Right forelimb (tissue), 1 donor: ENCODE measurements around the gene ATP9B.

Experiments
- DNase-seq: peaks from one replicate; pipeline ENCODE4 v3.0.0-alpha.2; 2018

ATP9B gene

DNA sequence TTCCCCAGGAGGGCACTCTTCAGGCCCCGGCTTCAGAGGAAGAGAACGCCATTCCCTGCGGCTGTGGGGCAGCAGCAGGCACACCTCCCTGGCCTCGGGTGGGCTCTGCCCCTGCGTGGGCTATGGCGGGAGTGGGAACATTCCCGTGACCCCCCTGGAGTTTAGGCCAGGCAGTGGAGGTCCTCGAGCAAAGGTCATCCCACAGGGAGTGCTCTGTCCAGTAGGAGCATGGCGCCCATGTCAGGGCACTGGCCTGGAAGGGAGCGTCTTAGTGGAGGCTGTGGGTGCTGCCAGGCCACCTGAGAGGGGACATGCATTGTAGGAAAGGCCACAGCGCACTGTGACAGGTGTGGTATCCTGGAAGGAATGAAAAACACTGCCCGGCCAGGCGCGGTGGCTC is 317.4 kb downstream of the ATP9B start:
- DNase-seq = peak; percentile 40

DNA sequence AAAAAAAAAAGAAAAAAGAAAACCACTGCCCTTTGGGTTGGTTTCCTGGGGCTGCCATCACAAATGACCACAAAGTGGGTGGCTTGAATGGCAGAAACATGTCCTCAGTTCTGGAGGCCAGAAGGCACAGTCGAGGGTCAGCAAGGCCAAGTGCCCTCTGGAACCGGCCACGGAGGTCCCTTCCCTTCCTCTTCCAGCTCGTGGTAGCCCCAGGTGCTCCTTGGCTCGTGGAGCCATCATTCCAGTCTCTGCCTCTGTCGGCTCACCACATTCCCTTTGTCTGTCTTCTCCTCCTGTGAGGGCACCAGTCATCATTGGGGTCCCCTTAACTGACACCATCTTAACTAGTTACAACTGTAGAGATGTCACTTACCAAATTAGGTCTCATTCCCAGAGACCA is 318.0 kb downstream of the ATP9B start:
- DNase-seq = peak; percentile 3

DNA sequence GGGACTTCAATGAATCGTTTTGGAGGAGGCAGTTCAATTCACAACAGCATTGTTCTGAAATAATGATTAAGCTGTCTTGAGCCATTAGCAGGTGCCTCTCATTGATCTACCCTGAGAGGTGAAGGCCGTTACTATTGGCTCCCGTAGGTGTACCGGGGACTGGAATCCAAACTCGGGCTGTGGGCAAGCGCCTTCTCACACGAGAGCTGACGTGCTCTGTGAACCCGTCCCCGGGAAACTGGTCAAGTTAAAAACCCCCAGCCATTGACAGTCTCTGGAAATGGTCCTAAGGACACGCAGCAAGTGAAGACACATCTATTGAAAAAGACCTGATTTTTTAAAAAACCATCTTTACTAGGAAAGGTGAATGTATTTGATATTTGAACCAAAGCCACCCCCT is 318.4 kb downstream of the ATP9B start:
- DNase-seq = peak; percentile 25

DNA sequence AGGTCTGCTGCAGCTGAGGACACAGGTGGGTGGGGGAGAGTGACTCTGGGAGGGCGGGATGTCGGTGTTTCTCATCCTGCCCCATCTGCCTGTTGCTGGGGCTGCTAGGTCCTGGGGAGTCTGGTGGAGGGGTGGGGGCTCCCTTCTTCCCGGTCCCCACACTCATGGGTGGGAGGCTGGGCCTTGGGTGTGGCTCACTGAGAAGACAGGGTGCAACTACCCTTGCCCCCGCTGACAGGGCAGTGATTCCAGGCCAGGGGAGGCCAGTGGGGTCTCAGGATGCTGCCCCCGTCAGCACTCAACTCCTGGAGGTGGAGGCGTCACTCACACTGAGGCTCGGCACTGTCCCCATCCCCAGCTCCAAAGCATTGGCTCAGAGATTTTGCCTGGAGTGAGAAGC is 318.8 kb downstream of the ATP9B start:
- DNase-seq = peak; percentile 30

DNA sequence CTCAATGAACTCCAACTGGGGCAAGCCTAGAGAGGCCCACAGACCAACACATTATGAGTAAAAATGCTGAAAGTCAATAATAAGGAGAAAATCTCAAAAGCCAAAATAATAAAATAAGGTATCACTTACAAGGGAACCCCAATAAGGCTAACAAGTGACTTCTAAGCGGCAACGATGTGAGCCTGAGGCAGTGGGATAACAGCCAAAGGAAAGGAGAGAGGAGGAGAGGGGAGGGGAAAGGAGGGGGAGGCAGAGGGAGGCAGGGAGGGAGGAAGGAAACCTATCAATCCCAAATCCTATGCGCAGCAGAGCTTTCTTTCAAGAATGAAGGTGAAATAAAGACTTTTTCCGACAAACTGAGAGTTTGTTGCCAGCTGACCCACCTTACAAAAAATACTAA is 320.5 kb downstream of the ATP9B start:
- no peak for DNase-seq

DNA sequence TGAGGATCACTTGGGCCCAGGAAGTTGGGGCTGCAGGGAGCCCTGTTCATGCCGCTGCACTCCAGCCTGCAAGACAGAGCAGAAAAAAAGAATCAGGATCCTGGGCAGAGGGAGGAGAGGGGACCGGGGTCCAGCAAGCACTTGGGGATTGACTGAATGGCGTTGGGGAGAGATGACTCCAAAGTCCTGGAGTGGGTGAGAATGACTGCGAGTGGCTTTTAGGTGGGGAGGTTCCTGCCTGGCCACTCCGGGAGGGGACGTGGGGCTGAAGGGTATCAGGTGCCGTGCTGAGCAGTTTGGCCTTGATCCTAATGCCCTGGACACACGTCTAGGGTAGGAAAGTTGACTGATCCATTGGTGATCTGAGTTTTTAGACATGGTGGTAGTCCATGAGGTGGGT is 323.0 kb downstream of the ATP9B start:
- peak; percentile 41 for DNase-seq

DNA sequence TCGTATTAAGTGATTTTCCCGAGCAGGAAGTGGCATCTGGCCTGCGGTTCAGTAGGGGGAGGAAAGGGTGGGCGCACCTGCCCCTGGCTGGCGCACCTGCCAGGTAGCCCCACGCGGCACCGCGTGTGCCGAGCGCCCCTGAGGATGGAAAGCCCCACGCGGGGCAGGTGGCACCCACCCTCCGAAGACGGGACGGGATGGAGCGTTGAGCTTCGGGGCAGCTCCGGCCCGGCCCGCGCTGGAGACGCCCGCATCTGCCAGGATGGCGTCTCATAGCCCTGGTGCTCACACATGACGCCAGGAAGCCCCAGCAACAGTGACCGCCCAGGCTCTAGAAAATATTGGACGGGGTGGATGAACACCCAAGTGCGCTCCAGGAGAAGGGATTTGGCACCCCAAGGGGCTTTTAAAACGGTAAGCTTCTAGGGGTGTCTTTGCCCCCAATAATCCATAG is 324.0 kb downstream of the ATP9B start:
- DNase-seq = peak; percentile 70

DNA sequence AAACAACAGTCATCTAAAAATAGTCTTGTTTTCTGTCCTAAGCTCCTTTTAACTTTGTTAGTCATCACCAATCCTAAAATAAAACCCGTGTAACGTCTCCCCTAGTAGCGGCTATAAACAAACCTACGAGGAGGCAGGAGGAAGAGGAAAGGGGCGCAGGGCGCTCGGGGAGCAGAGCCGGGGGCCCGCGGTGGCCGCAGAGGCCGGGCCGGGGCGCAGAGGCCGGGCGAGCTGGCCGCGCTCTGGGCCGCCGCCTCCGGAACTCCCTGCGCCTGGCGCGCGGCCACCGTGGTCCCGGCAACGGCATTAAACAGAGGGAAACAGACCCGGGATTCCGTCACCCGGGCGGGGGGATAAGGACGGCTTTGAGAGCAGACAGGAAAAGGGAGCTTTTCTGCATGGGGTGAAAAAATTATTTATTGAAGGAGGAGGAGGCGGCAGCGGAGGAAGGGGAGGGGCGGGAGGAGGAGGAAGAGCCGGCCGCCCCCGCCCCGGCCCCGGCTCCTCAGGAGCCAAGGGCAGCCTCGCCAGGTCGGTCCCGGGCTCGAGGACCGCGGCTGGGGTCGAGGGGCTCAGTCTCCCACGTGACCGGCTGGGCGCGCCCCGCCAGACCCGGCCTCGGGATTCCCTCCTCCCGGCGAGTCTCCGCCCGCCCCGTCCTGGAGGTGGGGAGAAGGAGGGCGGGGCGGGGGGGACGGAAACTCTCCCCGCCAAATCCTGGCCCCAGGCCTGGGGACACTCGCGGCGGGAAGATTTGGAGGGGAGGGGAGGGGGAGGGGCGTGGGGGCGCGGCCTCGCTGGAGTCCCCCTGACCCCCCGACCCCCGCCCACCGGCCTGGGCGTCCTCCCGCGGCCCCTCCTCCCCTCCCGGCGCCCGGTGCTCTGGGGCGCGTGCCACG is 324.7 kb downstream of the ATP9B start:
- peak; percentile 96 for DNase-seq

DNA sequence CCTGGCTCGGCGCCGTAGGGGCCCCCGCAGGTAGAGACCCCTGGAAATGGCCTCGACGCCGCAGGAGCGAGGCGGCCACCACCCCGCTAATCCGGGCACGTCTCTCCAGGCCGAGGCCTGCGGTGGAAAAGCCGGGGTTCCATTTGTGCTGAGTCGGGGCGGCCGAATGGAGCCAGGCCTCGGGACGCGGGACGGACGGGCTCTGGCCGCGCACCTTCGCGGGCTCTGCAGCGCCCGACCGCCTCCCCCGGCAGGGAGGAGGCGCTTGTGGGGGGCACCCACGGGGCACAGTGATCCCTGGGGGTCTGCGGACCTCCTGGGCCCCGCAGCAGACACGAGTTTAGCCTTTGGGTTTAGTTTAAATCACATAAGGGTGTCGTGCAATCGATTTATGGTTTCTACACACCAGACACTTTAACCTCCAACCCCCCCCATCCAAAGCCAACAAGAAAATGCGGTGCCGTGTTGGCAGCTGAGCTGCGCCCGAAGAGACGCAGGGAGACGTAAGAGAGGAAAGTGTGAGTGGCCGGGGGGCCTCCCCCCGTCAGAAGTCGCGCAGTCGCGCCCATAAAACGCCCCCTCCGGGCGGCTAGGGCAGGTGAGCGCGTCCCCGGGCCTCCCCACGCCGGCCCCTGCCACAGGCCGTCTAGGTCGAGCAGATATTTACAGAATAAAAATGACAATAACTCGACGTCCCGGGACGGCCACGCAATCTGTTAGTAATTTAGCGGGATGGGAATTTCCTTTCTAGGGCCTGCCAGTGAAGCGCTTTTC is 325.5 kb downstream of the ATP9B start:
- no peak for DNase-seq

DNA sequence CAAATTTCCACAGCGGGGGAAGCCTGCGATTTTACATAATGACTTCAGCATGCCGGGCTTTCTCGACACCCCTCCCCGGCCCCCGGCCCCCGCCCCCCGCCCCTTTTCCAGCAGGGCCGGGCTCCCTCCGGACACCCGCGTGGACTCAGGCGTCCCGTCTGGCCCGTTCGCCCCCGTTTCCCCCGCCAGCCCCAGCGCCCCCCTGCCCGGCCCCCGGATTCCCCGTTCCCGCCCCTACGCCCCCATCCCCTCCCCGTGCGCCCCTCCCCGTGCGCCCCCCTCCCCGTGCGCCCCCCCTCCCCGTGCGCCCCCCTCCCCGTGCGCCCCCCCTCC is 326.1 kb downstream of the ATP9B start:
- peak; percentile 92 for DNase-seq

DNA sequence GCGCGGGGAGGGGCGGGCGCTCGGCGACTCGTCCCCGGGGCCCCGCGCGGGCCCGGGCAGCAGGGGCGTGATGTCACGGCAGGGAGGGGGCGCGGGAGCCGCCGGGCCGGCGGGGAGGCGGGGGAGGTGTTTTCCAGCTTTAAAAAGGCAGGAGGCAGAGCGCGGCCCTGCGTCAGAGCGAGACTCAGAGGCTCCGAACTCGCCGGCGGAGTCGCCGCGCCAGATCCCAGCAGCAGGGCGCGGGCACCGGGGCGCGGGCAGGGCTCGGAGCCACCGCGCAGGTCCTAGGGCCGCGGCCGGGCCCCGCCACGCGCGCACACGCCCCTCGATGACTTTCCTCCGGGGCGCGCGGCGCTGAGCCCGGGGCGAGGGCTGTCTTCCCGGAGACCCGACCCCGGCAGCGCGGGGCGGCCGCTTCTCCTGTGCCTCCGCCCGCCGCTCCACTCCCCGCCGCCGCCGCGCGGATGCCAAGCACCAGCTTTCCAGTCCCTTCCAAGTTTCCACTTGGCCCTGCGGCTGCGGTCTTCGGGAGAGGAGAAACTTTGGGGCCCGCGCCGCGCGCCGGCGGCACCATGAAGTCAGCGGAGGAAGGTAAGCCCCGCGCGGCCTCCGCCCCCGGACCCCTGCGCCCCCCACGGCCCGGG is 326.7 kb downstream of the ATP9B start, which contains the start of gene NFATC1:
NFATC1 (plus strand) TSS at position 170 of the 644 bp plus-strand sequence; CDS start at position 465, 295 bp downstream.
- DNase-seq = peak; percentile 93

DNA sequence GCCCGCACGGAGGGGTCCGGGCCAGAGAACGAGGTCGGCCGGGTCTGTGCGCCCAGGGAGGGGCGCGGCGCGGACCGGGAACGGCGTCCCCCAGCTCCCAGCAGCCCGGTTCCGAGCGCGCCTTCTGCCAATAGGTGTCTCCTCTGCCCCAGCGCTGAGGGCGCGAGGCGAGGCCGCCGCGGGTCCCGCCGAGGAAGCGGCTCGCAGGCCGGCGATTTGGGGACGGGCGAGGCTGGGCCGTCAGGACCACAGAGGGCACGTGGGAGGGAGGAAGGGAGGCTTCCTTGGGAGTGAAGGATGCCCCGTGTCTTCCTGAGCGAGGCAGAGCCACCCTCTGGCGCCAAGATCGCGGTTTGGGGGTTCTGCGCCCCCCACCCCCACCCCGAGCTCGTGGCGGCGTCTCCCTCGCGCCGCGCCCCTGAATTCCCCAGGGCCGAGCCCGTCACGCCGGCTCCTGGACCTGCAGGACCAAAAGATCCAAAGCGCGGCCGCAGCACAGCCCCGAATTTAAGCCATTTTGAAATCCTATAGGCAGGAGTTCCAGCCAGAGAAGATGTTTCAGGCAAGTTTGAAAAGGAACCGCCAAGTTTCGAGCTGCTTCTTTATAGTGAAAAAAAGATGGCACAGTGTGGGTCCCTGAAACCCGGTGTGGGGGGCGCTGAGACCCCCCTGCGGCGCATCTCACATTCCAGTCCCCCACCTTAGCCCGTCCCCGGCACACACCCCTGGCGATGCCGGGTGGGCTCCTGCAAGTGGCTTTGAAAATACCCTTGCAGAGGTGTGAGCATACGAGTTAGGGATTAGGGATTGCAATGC is 327.4 kb downstream of the ATP9B start:
- peak; percentile 79 for DNase-seq

DNA sequence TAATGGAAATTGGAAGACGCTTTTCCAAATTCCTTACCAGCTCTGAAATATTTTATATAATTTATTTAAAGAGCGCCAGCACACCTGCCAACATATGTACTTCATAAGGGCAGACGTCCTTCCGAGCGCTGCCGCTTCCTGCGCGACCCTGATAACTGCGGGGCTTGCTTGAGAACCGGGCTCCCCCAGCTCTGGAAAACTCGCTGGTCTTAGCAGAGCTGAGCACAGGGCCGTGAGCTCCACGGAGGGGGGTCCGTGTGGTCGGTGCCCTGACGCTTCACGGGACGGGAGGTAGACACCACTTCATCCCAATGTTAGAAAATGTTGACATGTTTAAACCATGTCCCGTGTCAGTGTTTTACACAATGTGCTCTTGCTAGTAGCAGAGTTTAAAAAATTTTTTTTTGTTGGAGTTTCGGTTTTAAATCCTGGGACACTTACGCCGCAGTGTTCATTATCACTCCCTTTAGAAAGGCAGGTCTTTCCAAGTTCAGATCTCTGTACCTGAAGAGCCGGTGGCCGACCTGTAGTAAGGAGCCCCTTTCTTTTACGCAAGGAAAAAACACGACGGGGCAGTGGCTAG is 328.1 kb downstream of the ATP9B start:
- DNase-seq = no peak

DNA sequence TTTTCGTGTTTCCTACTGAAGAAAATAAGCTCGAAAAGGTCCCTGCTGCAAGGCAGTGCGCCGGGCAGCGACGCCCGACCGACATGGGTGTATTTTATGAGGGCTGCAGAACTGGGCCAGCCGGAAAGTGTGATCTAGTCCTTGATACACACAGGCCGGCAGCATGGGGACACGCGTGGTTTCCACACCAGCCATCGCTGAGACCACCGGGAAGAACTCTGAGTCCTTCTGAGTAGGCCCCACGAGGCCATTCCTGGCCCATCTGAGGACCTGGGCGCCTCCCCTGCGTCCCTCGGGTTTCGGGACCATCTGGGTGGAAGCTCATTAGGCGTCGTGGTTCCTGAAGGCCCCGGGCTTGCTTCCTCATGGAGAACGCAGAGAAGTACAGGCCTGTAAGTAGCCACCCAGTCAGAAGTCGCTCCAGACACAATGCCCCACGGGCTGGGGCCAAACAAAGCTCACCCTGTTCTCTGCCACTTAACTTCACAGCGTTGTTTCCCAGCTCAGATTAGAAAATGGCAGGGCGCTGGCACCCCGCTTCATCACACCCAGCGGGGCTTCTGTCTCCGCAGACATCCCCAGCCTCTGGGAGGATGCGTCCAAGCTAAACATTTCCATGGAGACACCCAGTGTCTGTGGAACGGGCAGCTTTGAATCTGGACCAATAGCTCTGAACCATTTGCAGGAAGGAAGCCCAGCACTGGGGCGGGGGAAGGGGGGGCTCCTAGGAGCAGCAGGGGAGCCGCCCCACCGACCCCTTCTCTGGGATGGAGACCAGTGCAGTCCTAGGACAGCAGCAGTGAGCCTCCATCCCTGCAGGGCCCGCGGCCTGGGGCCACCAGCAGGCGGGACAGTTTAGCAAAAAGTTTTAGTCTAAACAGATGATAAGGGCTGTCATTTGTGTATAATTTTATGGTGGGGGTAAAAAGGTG is 328.9 kb downstream of the ATP9B start:
- no peak for DNase-seq

DNA sequence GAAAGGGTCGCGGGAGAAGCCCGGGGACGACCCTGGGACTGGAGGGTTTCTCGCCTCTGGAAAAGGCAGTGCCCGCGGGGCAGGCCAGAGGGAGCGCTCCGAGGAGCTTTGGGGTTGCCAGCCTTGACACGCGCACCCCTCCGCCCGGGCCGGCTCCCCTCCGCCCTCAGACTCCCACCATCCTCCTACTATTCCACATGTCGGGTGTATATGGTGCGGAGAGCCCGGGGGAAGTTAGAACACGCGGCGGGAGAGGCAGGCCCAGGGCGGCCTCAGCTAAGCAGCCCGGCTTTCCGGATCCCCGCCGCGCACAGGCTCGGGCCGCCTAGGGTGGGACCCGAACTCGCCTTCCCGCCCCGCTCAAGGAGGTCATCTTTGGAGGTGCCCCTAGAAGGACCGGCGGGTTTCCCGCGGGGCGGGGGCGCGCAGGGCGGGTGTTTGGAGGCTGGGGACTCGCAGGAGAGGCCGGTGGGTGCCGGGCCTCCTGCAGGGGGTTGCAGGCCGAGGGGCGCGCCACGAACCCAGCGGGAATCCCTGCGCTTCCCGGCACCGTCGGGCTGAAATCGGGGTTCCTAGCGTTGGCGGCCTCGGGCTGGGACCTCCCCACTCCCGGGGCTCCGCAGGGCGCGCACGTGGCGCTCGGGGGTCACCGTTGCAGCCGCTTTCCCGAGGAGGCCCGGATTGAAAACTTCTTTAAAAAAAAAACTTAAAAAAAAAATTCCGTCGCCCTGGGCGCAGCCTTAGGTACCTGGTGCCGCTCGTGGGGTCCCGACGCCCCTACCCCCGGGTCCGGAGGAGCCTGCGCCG is 330.3 kb downstream of the ATP9B start:
- no peak for DNase-seq

DNA sequence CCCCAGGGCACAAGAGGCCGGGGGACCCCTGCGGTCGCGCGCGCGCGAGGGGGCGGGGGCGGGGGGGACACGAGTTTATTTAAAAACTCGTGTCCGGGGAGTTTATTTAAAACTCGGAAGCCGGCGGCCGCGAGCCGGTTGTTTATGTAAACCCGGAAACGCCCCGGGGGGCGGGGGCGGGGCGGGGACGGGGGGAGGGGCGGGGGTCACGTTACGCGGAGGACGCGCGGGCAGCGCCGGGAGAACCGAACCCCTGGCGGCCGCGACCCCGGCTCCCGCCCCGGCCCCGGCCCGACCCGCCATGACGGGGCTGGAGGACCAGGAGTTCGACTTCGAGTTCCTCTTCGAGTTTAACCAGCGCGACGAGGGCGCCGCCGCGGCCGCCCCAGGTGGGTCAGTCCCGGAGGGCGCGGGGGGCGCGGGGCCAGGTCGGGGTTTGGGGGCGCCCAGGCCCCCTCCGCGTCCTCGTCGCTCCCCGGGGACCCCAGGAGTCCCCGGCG is 330.9 kb downstream of the ATP9B start:
- peak; percentile 83 for DNase-seq

DNA sequence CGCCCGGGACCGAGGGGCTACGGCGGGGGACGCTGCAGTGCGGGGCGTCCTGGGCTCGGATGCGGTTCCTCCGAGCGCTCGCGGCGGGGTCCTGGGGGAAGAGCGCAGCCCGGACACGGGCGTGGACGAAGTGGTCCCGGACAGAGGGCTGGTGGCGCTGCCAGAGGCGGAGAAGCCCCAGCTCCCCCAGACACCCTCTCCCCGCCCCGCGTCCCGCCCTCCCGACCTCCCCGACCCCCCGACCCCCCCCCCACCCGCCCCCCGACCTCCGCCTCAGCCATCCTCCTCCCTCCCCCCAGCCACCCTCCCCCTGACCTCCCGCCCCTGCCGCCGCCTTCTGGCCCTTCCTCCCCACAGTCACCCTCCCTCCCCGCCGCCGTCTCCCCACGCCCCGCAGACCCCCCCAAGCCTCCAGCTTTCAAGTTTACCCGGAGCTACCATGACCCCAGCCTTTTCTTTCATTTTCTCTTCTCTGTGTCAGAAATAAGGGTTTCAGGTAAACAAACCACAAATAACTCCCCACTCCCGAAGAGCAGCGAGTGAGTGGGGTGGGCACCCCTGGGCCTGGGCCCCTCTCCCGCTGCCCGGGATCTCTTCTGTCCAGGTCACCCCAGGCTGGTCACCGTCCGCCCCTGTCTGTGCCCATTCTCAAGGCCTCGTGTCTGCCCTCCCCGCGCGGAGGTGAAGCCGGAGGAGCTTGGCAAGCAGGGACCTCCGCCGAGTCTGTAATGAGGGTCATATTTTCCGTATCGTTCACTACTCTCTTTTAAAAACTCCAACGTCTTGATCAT is 331.6 kb downstream of the ATP9B start:
- no peak for DNase-seq

DNA sequence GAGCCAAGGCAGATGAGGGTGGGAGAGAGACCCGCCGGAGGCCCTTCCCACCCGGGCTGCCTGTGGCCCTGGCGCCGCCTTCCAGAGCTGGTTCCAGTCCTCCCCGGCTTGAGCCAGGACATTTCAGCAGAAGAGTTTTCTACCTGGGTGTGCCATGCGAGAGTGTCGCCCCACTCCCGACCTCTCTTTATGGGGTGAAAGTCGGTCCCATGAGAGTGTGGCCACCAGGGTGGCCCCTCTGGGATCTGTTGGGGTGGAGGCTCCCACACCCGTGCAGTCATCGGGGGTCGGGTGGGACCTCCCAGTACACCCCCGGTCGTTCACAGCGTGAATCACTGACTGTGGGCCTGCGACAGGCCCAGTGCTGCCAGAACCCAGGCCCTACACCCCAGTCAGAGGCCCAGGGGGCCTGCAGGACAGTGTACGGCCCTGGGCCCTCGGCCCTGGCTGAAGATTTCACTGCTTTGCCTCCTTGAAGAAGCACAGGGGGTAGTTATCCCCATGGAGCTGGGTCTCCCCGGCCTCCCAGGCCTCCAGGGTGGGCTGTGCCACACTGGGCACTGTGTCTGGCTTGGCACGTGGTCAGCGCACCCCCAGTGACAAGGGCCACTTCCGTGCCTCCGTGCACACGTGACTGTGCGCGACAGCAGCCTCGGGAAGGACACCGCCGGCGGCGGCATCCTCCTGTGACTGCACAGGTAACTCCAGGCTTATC is 332.5 kb downstream of the ATP9B start:
- DNase-seq = no peak
